ENCODE data around the gene SNX18.
"Not testable (repeated sequence)": the region's sequence is repeated elsewhere in the genome, so short reads cannot be mapped to it uniquely, and the experiment has no call there.

SNX18 gene

GRCh38 chr5:54533541-54534190, 16.1 kb downstream of the SNX18 start:
- no peak overlapping the region for H3K9ac ChIP-seq (ENCODE audit: low read depth, low read length)
- H3K36me3 ChIP-seq (ENCODE audit: control insufficient read depth, insufficient read depth, low read length) = no peaks in the 10 kb centered on the region
- H3K27me3 ChIP-seq (ENCODE audit: control insufficient read depth, insufficient read depth, low read length) = no peaks in the 10 kb centered on the region
- no peaks in the 10 kb centered on the region for H3K9me3 ChIP-seq (ENCODE audit: control insufficient read depth, insufficient read depth, low read length)
- peaks cover 6% of the 10 kb centered on the region for H3K4me1 ChIP-seq (ENCODE audit: control insufficient read depth, insufficient read depth, low read length)
- H3K4me3 ChIP-seq (ENCODE audit: low read depth, low read length) = no peak overlapping the region

- H3K4me1 ChIP-seq (ENCODE audit: control insufficient read depth, insufficient read depth, low read length) = peaks cover 6% of the 10 kb centered on the region
- H3K27me3 ChIP-seq (ENCODE audit: control insufficient read depth, insufficient read depth, low read length) = no peaks in the 10 kb centered on the region
- H3K36me3 ChIP-seq (ENCODE audit: control insufficient read depth, insufficient read depth, low read length) = no peaks in the 10 kb centered on the region
- H3K4me3 ChIP-seq (ENCODE audit: low read depth, low read length) = no peak overlapping the region
- peak overlapping the region; percentile 39 for H3K9ac ChIP-seq (ENCODE audit: low read depth, low read length)
- no peaks in the 10 kb centered on the region for H3K9me3 ChIP-seq (ENCODE audit: control insufficient read depth, insufficient read depth, low read length)
Measured at GRCh38 chr5:54534191-54535004, 16.8 kb downstream of the SNX18 start.

- Histone ChIP-seq H3K27me3 (ENCODE audit: control insufficient read depth, insufficient read depth, low read length) (no peaks in the 10 kb centered on the region), H3K9me3 (ENCODE audit: control insufficient read depth, insufficient read depth, low read length) (no peaks in the 10 kb centered on the region), H3K36me3 (ENCODE audit: control insufficient read depth, insufficient read depth, low read length) (no peaks in the 10 kb centered on the region), H3K4me1 (ENCODE audit: control insufficient read depth, insufficient read depth, low read length) (peaks cover 6% of the 10 kb centered on the region), H3K4me3 (ENCODE audit: low read depth, low read length) (no peak overlapping the region), H3K9ac (ENCODE audit: low read depth, low read length) (no peak overlapping the region)
Measured at GRCh38 chr5:54535149-54535844, 17.7 kb downstream of the SNX18 start.

- not testable (repeated sequence) for H3K36me3 ChIP-seq (ENCODE audit: control insufficient read depth, insufficient read depth, low read length); H3K4me3 ChIP-seq (ENCODE audit: low read depth, low read length); H3K9ac ChIP-seq (ENCODE audit: low read depth, low read length); H3K4me1 ChIP-seq (ENCODE audit: control insufficient read depth, insufficient read depth, low read length); H3K27me3 ChIP-seq (ENCODE audit: control insufficient read depth, insufficient read depth, low read length); H3K9me3 ChIP-seq (ENCODE audit: control insufficient read depth, insufficient read depth, low read length)
Measured at GRCh38 chr5:54536375-54536774, 18.8 kb downstream of the SNX18 start.

GRCh38 chr5:54536861-54537260, 19.3 kb downstream of the SNX18 start:
- not testable (repeated sequence) for H3K36me3 ChIP-seq (ENCODE audit: control insufficient read depth, insufficient read depth, low read length); H3K9ac ChIP-seq (ENCODE audit: low read depth, low read length); H3K4me1 ChIP-seq (ENCODE audit: control insufficient read depth, insufficient read depth, low read length); H3K27me3 ChIP-seq (ENCODE audit: control insufficient read depth, insufficient read depth, low read length); H3K9me3 ChIP-seq (ENCODE audit: control insufficient read depth, insufficient read depth, low read length); H3K4me3 ChIP-seq (ENCODE audit: low read depth, low read length)

- no peak overlapping the region for H3K9ac ChIP-seq (ENCODE audit: low read depth, low read length)
Measured at GRCh38 chr5:54537725-54538124, 20.2 kb downstream of the SNX18 start.

GRCh38 chr5:54538156-54538555, 20.6 kb downstream of the SNX18 start:
- Histone ChIP-seq H3K36me3 (ENCODE audit: control insufficient read depth, insufficient read depth, low read length) (no peaks in the 10 kb centered on the region), H3K27me3 (ENCODE audit: control insufficient read depth, insufficient read depth, low read length) (no peaks in the 10 kb centered on the region), H3K4me3 (ENCODE audit: low read depth, low read length) (no peak overlapping the region), H3K9me3 (ENCODE audit: control insufficient read depth, insufficient read depth, low read length) (no peaks in the 10 kb centered on the region), H3K9ac (ENCODE audit: low read depth, low read length) (no peak overlapping the region), H3K4me1 (ENCODE audit: control insufficient read depth, insufficient read depth, low read length) (peaks cover 4% of the 10 kb centered on the region)

More at GRCh38 chr5:54537725-54538124, 20.2 kb downstream of the SNX18 start:
- H3K36me3 ChIP-seq (ENCODE audit: control insufficient read depth, insufficient read depth, low read length) = no peaks in the 10 kb centered on the region
- no peak overlapping the region for H3K4me3 ChIP-seq (ENCODE audit: low read depth, low read length)
- peaks cover 4% of the 10 kb centered on the region for H3K4me1 ChIP-seq (ENCODE audit: control insufficient read depth, insufficient read depth, low read length)
- H3K27me3 ChIP-seq (ENCODE audit: control insufficient read depth, insufficient read depth, low read length) = no peaks in the 10 kb centered on the region
- no peaks in the 10 kb centered on the region for H3K9me3 ChIP-seq (ENCODE audit: control insufficient read depth, insufficient read depth, low read length)

GRCh38 chr5:54539001-54539400, 21.4 kb downstream of the SNX18 start:
- no peaks in the 10 kb centered on the region for H3K36me3 ChIP-seq (ENCODE audit: control insufficient read depth, insufficient read depth, low read length)
- no peak overlapping the region for H3K9ac ChIP-seq (ENCODE audit: low read depth, low read length)
- H3K4me3 ChIP-seq (ENCODE audit: low read depth, low read length) = no peak overlapping the region
- H3K4me1 ChIP-seq (ENCODE audit: control insufficient read depth, insufficient read depth, low read length) = no peaks in the 10 kb centered on the region
- no peaks in the 10 kb centered on the region for H3K27me3 ChIP-seq (ENCODE audit: control insufficient read depth, insufficient read depth, low read length)
- no peaks in the 10 kb centered on the region for H3K9me3 ChIP-seq (ENCODE audit: control insufficient read depth, insufficient read depth, low read length)

GRCh38 chr5:54540286-54540685, 22.7 kb downstream of the SNX18 start:
- no peaks in the 10 kb centered on the region for H3K4me1 ChIP-seq (ENCODE audit: control insufficient read depth, insufficient read depth, low read length)
- H3K36me3 ChIP-seq (ENCODE audit: control insufficient read depth, insufficient read depth, low read length) = no peaks in the 10 kb centered on the region
- no peaks in the 10 kb centered on the region for H3K27me3 ChIP-seq (ENCODE audit: control insufficient read depth, insufficient read depth, low read length)
- no peak overlapping the region for H3K4me3 ChIP-seq (ENCODE audit: low read depth, low read length)
- no peaks in the 10 kb centered on the region for H3K9me3 ChIP-seq (ENCODE audit: control insufficient read depth, insufficient read depth, low read length)
- no peak overlapping the region for H3K9ac ChIP-seq (ENCODE audit: low read depth, low read length)

GRCh38 chr5:54541823-54542783, 24.5 kb downstream of the SNX18 start:
- Histone ChIP-seq H3K9ac (ENCODE audit: low read depth, low read length) (no peak overlapping the region), H3K4me1 (ENCODE audit: control insufficient read depth, insufficient read depth, low read length) (no peaks in the 10 kb centered on the region), H3K36me3 (ENCODE audit: control insufficient read depth, insufficient read depth, low read length) (peaks cover 3% of the 10 kb centered on the region)

GRCh38 chr5:54544044-54544443, 26.5 kb downstream of the SNX18 start:
- H3K9ac ChIP-seq (ENCODE audit: low read depth, low read length) = no peak overlapping the region
- H3K36me3 ChIP-seq (ENCODE audit: control insufficient read depth, insufficient read depth, low read length) = peaks cover 3% of the 10 kb centered on the region
- H3K4me3 ChIP-seq (ENCODE audit: low read depth, low read length) = no peak overlapping the region
- no peaks in the 10 kb centered on the region for H3K27me3 ChIP-seq (ENCODE audit: control insufficient read depth, insufficient read depth, low read length)
- H3K9me3 ChIP-seq (ENCODE audit: control insufficient read depth, insufficient read depth, low read length) = no peaks in the 10 kb centered on the region
- H3K4me1 ChIP-seq (ENCODE audit: control insufficient read depth, insufficient read depth, low read length) = no peaks in the 10 kb centered on the region

More at GRCh38 chr5:54541823-54542783, 24.5 kb downstream of the SNX18 start:
- Histone ChIP-seq H3K4me3 (ENCODE audit: low read depth, low read length) (no peak overlapping the region), H3K9me3 (ENCODE audit: control insufficient read depth, insufficient read depth, low read length) (no peaks in the 10 kb centered on the region), H3K27me3 (ENCODE audit: control insufficient read depth, insufficient read depth, low read length) (no peaks in the 10 kb centered on the region)

Data from iPS-15b (cell line).